WTC11 (cell line): ENCODE results near the gene ALX4.

Source experiments
- ELF4 ChIP-seq: sonication (generic); formaldehyde crosslinking; IDR thresholded peaks from 2 replicates; pipeline ENCODE4 v1.8.1; 2022; ENCODE audit warnings: low read depth, mild to moderate bottlenecking, moderate library complexity, missing genetic modification reagents
- NFYB ChIP-seq: sonication (generic); formaldehyde crosslinking; conservative IDR thresholded peaks from 2 replicates; pipeline ENCODE4 v1.8.0; 2022; ENCODE audit warnings: low read depth, missing genetic modification reagents
- SMAD3 ChIP-seq: sonication (generic); formaldehyde crosslinking; IDR thresholded peaks from 2 replicates; pipeline ENCODE4 v1.8.0; 2022; ENCODE audit warnings: missing genetic modification reagents, mild to moderate bottlenecking, borderline replicate concordance
- TF ChIP-seq, protein P1 (sequence below): fragments of 200-600 bp; IDR thresholded peaks from 2 replicates; pipeline ENCODE4 v1.8.0; 2022; ENCODE audit warnings: antibody characterized with exemption
- TF ChIP-seq, protein P2 (sequence below): sonication (generic); formaldehyde crosslinking; IDR thresholded peaks from 2 replicates; pipeline ENCODE4 v1.8.0; 2022; ENCODE audit warnings: mild to moderate bottlenecking, missing genetic modification reagents
- TF ChIP-seq, protein P3 (sequence below): sonication (generic); formaldehyde crosslinking; IDR thresholded peaks from 2 replicates; pipeline ENCODE4 v1.8.1; 2023; ENCODE audit warnings: mild to moderate bottlenecking, missing genetic modification reagents, moderate library complexity
- TF ChIP-seq, protein P4 (sequence below): sonication (generic); formaldehyde crosslinking; IDR thresholded peaks from 2 replicates; pipeline ENCODE4 v1.8.0; 2022; ENCODE audit warnings: mild to moderate bottlenecking, missing genetic modification reagents
- TF ChIP-seq, protein P5 (sequence below): sonication (generic); formaldehyde crosslinking; IDR thresholded peaks from 2 replicates; pipeline ENCODE4 v1.8.0; 2022; ENCODE audit warnings: mild to moderate bottlenecking, missing genetic modification reagents
- TF ChIP-seq, protein P6 (sequence below): sonication (generic); formaldehyde crosslinking; IDR thresholded peaks from 2 replicates; pipeline ENCODE4 v1.8.1; 2022; ENCODE audit warnings: low read depth, mild to moderate bottlenecking, moderate library complexity, missing genetic modification reagents, borderline replicate concordance

DNA sequence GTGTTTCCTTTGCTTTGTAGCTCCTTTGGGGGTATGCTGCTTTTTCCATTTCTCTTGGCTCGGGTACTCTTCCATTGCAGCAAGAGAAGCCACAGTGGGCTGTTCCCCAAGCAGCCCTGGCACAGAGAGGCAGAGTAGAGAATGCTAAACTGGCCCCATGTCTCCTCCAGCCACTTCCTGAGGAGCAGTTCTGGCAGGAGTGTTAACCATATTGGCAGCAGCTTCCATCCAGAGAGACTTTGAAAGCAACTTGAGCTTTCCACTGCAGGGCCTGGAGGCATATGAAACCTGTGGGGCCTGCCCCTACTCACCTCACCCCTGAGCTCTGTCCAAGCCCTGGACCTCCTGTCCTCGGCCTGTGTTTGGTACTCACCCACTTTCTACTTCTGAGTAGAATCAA lies 61.8 kb downstream of the ALX4 start:
- TF ChIP-seq, protein P1, sequence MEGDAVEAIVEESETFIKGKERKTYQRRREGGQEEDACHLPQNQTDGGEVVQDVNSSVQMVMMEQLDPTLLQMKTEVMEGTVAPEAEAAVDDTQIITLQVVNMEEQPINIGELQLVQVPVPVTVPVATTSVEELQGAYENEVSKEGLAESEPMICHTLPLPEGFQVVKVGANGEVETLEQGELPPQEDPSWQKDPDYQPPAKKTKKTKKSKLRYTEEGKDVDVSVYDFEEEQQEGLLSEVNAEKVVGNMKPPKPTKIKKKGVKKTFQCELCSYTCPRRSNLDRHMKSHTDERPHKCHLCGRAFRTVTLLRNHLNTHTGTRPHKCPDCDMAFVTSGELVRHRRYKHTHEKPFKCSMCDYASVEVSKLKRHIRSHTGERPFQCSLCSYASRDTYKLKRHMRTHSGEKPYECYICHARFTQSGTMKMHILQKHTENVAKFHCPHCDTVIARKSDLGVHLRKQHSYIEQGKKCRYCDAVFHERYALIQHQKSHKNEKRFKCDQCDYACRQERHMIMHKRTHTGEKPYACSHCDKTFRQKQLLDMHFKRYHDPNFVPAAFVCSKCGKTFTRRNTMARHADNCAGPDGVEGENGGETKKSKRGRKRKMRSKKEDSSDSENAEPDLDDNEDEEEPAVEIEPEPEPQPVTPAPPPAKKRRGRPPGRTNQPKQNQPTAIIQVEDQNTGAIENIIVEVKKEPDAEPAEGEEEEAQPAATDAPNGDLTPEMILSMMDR: no peak
- TF ChIP-seq, protein P2, sequence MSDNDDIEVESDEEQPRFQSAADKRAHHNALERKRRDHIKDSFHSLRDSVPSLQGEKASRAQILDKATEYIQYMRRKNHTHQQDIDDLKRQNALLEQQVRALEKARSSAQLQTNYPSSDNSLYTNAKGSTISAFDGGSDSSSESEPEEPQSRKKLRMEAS (CRISPR knock-in tag): no peak
- TF ChIP-seq, protein P3, sequence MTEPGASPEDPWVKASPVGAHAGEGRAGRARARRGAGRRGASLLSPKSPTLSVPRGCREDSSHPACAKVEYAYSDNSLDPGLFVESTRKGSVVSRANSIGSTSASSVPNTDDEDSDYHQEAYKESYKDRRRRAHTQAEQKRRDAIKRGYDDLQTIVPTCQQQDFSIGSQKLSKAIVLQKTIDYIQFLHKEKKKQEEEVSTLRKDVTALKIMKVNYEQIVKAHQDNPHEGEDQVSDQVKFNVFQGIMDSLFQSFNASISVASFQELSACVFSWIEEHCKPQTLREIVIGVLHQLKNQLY (CRISPR knock-in tag): no peak
- TF ChIP-seq, protein P4, sequence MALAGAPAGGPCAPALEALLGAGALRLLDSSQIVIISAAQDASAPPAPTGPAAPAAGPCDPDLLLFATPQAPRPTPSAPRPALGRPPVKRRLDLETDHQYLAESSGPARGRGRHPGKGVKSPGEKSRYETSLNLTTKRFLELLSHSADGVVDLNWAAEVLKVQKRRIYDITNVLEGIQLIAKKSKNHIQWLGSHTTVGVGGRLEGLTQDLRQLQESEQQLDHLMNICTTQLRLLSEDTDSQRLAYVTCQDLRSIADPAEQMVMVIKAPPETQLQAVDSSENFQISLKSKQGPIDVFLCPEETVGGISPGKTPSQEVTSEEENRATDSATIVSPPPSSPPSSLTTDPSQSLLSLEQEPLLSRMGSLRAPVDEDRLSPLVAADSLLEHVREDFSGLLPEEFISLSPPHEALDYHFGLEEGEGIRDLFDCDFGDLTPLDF (CRISPR knock-in tag): no peak
- TF ChIP-seq ELF4 (CRISPR knock-in tag): no peak
- TF ChIP-seq, protein P5, sequence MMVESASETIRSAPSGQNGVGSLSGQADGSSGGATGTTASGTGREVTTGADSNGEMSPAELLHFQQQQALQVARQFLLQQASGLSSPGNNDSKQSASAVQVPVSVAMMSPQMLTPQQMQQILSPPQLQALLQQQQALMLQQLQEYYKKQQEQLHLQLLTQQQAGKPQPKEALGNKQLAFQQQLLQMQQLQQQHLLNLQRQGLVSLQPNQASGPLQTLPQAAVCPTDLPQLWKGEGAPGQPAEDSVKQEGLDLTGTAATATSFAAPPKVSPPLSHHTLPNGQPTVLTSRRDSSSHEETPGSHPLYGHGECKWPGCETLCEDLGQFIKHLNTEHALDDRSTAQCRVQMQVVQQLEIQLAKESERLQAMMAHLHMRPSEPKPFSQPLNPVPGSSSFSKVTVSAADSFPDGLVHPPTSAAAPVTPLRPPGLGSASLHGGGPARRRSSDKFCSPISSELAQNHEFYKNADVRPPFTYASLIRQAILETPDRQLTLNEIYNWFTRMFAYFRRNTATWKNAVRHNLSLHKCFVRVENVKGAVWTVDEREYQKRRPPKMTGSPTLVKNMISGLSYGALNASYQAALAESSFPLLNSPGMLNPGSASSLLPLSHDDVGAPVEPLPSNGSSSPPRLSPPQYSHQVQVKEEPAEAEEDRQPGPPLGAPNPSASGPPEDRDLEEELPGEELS (CRISPR knock-in tag): no peak
- TF ChIP-seq, protein P6, sequence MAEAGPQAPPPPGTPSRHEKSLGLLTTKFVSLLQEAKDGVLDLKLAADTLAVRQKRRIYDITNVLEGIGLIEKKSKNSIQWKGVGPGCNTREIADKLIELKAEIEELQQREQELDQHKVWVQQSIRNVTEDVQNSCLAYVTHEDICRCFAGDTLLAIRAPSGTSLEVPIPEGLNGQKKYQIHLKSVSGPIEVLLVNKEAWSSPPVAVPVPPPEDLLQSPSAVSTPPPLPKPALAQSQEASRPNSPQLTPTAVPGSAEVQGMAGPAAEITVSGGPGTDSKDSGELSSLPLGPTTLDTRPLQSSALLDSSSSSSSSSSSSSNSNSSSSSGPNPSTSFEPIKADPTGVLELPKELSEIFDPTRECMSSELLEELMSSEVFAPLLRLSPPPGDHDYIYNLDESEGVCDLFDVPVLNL (CRISPR knock-in tag): no peak
- TF ChIP-seq SMAD3 (CRISPR knock-in tag): no peak
- no peak for TF ChIP-seq NFYB (CRISPR knock-in tag)
